Measurements from ENCODE around the gene BDP1.
"Not testable (repeated sequence)": the region's sequence is repeated elsewhere in the genome, so short reads cannot be mapped to it uniquely, and the experiment has no call there.

The BDP1 gene

DNA sequence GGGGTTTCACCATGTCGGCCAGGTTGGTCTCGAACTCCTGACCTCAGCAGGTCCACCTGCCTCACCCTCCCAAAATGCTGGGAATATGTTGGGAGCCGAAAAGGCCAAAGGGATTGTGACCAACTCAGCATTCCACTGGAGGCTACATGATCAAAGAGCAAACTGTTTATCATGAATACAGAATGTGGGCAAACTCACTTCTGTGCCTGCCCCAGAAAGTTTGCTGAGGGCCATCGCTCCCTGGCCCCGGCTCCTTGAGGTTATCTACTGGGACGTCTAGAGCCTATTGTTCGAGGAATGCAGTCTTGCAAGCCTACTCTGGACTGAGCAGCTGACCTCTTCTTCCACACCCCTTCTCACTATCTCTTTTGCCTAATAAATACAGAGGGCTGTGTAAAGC, 116.4 kb downstream of the BDP1 start:
- not testable (repeated sequence) for DNase-seq

DNA sequence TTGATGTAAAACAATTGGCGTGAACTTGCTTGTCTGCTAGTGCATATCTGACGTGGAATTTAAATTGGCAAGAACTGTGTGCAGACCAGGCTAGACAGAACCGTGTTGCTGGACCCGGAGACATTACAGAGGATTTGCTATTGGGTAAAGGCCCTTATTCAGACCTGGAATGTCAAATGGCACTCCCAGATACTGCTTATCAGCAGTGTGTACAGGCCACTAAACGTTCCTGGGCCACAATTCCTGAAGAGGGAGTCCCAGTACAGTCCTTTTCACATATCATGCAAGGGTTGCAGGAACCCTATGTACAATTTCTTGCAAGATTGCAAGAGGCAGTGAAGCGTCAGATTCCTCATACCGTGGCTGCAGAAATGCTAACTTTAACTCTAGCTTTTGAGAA, 118.1 kb downstream of the BDP1 start:
- DNase-seq: no peak

DNA sequence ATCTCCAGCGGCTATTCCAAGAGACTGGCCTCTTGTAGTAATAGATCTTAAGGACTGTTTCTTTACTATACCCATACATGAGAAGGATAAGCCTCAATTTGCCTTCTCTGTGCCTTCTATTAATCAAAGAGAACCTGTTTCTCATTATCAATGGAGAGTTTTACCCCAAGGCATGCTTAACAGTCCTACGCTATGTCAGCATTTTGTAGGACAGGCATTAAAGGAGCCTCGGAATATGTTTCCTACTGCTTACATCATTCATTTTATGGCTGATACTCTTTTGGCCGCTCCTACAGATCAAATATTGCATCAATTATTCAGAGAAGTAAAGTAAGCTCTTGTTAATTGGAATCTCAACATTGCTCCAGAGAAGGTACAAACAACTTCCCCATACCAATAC, 120.1 kb downstream of the BDP1 start:
- not testable (repeated sequence) for DNase-seq

DNA sequence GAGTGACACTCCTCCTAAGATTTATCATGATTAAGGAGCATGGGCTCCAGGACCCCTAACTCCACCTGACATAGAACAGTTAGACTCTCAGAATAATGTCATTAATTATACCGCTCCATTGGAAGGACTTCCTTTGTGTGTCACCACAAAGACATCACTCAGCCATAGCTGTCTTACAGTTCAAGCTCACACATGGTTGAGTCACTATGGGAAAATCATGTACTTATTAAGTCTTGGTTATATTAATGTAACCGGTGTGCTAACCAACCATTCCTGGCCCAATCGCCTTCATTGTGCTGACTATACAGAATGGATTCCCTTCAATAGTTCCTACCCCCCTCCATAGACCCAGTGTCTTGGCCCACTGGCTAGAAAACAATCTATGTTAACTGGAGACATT, 120.8 kb downstream of the BDP1 start:
- no peak for DNase-seq

DNA sequence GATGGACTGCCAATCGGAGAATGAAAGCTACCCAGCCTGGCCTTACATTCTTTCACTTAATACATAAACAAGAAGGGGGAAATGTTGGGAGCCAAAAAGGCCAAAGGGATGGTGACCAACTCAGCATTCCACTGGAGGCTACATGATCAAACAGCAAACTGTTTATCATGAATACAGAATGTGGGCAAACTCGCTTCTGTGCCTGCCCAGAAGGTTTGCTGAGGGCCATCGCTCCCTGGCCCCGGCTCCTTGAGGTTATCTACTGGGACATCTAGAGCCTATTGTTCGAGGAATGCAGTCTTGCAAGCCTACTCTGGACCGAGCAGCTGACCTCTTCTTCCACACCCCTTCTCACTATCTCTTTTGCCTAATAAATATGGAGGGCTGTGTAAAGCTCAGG, 122.4 kb downstream of the BDP1 start:
- DNase-seq: not testable (repeated sequence)

DNA sequence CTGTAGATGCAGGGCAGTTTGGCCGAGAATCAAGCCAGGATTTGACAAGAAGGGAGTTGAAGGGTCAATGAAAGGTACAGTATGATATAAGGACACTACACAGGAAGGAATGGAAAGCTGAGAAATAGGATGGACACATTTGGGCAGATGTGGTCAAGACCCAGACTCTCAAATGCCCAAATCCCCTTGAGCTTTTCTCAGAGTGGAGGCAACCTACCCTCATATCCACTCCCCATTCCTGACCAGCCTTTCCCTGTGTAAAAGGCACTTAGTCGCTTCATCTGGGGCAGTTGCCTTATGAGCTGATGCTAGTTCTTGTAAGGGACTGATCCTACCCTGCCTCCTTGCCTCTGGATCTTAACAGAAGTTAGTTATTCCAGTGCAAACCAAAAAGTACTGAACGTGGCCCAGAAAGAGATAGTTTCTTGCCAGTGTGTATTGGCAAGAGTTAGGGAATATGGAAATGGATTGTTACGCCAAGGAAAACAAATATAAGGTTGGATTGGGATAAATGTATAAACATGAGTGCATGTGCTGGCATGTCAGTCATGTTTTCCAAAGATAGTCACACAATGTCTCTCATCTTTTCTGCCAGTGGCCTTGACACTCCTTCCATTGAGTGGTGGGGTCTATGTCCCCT, 127.6 kb downstream of the BDP1 start:
- no peak for DNase-seq

DNA sequence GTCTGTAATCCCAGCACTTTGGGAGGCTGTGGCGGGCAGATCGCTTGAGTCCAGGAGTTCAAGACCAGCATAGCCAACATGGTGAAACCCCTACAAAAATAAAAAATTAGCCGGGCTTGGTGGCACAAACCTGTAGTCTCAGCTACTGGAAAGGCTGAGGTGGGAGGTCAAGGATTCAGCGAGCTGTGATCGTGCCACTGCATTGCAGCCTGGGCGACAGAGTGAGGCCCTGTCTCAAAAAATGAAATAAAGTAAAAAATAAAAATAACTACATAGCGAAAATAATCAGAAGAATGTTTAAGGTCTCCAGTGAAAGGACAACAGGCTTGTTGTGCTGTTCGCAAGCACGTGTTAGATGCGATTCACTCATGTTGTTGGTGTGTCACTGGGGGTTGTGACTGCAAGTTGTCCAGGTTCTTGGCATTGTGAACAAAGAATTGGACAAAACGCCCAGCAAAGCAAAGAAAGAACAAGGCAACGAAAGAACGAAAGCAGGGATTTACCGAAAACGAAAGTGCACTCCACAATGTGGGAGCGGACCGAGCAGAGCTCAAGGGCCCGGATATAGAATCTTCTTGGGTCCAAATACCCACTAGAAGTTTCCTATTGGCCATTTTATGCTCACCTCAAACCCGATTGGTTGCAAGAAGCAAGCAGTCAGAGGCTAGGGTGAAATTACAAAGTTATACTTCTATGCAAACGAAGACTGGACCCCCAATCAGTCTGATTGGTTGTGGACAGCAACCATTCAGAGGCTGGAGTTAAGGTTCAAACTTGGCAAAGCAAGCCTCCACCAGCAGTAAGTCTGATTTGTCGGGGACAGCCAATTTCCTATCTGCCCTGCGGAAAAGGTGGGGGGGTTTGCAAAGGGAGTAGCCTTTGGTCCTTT, 130.8 kb downstream of the BDP1 start:
- peak in 1 of 2 donors; percentile 4 for DNase-seq

DNA sequence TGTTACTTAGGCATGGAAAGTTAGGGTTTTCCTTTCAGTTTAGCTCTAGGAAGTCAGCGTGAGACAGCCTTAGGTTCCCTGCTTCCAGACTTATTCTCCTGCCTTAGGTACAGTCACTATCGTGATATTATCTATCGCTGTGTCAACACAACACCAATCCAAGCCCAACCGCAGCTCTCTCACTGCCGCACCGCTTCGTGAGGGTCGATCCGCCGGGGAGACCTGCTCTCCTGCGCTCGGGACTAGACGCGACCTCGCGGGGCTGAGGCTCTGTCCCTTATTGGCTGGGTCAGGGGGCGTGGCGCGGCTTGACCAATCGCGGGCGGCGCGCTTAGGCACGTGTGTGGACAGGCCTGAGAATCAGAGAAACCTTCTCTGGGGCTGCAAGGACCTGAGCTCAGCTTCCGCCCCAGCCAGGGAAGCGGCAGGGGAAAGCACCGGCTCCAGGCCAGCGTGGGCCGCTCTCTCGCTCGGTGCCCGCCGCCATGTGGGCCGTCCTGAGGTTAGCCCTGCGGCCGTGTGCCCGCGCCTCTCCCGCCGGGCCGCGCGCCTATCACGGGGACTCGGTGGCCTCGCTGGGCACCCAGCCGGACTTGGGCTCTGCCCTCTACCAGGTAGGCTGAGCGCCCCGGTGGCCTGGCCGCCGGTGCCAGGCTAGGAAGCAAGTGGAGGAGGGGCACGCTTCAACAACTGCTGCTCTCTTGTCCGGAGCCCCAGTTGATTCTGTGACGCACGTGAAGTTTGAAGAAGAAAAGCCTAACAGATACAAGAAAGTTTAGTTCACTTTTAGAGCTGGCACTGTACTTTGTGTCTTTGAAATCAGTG, 131.7 kb downstream of the BDP1 start, which contains the start of gene MCCC2:
Gene MCCC2 (plus strand): TSS at position 400 of the 825 bp plus-strand sequence. CDS start 86 bp downstream, at position 486.
- peak; percentile 97 to 98 for DNase-seq

DNA sequence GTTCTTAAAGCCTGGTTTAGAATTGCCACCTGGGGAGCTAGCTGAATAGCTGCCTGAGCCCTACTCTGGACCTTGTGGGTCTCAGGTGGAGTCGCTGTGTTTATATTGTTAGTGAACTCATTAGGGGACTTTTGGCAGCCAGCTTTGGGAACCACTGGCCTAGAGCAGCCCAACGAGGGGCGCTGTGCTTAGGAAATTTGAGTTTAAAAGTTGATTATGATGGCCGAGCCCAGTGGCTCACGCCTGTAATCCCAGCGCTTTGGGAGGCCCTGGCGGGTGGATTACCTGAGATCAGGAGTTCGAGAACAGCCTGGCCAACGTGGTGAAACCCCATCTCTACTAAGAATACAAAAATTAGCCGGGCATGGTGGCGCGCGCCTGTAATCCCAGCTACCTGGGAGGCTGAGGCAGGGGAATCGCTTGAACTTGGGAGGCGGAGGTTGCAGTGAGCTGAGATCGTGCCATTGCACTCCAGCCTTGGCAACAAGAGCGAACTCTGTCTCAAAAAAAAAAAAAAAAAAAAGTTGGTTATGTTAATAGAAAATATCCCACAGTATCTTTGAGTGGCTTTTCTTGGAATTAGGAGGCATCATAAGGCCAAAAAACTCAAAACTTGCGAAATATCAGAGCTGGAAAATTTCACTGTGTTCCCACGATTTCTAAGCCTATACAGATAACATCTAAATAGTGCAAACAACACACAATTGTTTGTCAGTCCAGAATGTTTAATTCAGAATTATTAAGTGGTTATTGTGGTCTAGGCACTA, 132.5 kb downstream of the BDP1 start:
- peak; percentile 9 to 22 for DNase-seq

DNA sequence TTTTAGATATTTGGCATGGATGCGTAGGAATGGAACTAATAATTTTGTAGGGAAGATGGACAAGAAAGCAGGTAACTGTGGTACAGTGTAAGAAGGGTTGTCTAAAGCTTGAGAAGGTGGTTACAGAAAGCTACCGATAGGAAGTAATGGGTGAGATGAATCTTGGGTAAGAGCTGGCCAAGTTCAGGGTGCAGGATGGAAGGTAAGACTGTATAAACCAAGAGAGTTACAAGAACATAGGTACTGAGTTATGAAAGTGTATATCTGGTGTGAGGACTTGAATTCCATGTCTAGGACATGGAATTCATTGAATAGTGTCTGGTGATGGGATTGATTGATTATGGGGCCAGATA, 133.1 kb downstream of the BDP1 start:
- DNase-seq: no peak

DNA sequence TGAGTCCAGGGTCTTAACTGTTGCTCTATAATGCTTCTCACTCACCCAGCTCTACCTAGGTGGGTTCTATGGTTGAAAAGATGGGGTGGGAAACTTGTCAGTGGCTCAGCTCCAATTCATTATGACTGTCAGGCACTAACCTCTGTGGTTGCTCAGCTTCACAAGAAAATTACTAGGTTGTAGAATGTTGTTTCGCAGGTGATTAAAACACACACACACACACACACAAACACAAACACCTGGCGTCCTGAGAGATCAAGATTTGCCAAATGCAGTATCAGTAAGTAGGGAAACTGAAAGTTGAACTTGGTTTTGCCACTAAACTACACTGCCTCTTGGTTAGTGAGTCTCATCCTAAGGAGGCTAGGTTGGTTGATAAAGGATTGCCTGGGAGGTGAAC, 134.5 kb downstream of the BDP1 start:
- DNase-seq: no peak

DNA sequence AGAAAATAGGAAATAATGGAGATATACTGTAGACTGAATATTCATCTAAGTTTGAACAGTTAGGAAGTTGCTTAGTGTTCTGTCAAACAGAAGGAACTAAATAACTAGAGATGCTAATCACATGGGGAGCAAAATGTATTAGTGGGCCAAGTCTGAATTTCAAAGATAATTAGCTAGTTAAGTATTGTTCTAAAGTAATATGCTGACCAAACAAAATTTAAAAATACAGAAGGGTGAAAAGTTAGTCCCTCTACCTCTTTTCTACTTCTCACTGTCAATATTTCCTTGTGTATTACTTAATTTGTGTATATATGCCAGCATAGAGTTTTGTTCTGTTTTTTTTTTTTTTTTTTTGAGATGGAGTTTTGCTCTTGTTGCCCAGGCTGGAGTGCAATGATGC, 135.6 kb downstream of the BDP1 start:
- no peak for DNase-seq

DNA sequence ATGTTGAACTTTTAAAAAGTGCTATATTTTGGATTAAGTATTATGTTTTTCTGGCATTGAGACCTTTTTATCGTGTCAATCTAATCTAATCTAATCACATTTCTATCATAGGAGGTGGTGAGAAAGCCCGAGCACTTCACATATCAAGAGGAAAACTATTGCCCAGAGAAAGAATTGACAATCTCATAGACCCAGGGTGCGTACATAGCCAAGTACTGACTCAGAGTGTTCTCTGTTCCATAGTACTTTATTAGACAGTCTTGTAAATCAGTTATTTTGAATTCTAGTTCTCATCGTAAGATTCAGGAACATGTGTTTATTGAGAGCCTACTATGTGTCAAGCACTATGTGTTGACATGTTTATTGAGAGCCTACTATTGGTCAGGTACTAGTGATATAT, 140.7 kb downstream of the BDP1 start:
- no peak for DNase-seq

DNA sequence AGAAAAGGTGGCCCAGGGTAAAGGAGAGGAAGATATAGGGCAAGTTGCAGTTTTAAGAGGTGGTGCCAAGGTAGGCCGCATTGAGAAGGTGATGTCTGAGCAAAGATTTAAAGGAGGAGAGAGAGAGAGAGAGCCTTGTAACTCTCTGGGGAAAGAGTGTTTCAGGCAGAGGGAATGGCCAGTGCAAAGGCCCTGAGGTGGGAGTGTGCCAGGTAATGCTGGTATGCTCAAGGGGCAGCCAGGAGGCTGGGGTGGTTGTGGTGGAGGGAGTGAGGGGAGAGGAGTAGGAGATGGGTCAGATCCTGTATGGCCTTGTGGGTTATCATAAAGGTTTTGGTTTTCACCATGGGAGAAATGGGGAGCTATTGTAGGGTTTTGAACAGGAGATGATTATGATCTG, 141.6 kb downstream of the BDP1 start:
- no peak for DNase-seq

DNA sequence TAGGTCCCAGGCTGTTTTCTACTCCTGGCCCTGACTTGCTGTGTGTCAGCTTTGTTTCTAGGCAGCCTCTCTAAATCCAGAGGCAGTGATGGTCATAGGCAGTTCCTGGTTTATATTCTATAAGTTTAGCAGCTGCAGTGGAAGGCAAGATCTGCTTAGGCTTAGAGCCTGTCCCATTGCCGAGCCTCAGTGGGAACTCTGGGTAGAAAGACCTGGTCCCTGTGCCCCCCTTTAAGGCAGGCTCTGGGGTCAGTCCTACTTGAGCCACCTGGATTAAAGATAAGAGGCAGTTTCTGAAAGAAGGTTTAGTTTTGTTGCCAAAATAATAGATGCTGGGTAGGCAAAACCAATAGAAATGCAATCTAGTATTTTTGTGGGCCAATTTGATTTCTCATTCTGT, 145.3 kb downstream of the BDP1 start:
- no peak for DNase-seq

DNA sequence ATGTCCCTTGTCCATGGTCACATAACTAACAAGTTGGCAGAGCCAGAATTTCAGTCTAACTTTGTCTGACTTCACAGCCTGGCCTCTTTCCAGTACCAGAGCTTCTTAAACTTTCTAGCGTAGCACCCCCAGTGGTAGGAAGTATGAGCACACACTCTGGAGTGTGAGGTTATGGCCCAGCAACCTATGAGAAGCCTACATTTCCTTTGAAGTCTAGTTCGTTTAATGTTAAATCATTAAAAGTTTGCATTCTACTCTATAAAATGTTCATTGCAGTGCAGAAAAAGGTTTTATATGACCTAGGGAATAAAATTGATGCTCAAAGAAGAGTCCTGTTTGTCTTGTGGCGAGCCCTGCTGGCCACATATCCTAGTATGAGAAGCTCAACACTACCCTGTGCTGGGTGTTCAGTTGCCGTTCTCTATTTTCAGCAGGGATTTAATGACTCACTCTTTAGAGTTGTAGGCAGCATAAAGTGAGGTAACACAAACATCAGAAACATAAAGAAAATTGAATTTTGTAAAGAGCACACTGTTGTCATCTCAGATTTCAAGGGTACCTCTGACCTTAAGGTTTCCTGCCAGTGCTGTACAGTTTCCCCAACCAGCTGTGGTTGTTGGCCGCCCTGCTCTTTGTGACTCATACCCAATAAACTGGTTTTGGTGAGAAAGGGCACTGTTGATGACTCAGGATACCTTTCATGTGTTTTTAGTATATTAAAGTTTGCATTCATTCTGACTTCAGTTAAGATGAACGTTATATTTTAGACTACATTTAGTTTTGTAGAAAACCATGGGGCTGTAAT, 146.0 kb downstream of the BDP1 start:
- DNase-seq: peak; percentile 59 to 71

DNA sequence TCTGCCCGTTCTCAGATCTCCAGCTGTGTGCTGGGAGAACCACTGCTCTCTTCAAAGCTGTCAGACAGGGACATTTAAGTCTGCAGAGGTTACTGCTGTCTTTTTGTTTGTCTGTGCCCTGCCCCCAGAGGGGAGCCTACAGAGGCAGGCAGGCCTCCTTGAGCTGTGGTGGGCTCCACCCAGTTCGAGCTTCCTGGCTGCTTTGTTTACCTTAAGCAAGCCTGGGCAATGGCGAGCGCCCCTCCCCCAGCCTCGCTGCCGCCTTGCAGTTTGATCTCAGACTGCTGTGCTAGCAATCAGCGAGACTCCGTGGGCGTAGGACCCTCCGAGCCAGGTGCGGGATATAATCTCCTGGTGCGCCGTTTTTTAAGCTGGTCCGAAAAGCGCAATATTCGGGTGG, 154.5 kb downstream of the BDP1 start:
- DNase-seq: not testable (repeated sequence)

DNA sequence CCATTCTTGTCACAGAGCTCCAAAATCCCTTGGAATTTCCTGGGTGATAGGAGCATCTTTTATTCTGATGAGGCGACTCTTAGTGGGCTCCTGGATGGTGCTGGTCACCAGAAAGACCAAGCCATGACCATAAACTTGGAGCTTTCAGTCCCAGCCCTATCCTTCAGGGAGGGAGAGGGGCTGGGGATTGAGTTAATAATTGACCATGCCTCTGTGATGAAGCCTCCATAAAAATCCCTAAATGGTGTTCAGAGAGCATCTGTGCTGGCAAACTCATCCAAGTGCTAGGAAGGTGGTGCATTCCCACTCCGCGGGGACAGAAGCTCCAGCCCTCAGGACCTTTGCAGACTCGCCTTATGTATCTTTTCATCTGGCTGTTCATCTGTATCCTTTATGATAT, 160.4 kb downstream of the BDP1 start:
- DNase-seq: no peak

Data from stimulated activated CD4-positive, alpha-beta T cell treated with anti-CD3 and anti-CD28 coated beads, Interleukin-2, amount 100 ng/mL, for 24 hours (primary cell).